ENCODE measurements around the gene SLC8A3.
A peak's percentile ranks its signal among the peaks of the same experiment; 100 is the strongest.

SLC8A3 gene

DNA sequence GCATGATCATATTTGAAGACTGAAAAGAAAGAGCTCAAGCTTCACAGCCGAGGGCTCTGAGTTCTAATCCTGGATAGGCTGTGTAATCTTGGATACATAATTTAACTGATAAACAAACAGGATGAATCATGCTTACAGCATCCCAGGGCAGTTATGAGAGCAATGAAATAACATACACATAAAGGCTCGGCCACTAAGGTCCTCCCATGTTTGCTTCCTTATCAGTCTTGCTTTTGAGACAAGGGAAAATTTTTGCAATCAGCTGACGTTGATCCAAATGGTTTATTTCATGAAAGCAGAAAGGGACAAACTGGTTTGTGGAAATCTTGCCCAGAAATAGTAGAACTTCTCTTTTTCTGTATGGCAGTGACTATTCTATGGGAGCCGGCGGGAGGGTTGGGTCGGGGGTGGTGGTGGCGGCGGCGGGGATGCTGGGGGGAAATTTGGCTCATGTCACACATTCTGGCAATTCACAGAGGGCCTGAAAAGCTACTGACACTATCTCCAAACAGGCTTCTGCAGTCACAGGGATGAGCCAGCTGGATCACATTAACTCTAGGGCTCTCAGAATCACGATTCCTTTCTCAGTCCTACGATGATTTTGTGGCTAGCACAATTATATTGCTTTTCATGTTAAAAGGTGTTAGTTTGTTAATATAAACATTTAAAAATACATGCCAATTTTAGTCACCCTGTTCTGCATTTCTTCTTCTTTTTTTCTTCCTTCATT lies 124.5 kb downstream of the SLC8A3 start:
- TF ChIP-seq, protein P1, sequence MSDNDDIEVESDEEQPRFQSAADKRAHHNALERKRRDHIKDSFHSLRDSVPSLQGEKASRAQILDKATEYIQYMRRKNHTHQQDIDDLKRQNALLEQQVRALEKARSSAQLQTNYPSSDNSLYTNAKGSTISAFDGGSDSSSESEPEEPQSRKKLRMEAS (IDR thresholded peaks at IDR 0.05; ENCODE audit: low read depth, low read length) = no peak
- TF ChIP-seq POLR2A (IDR thresholded peaks at IDR 0.05; ENCODE audit: extremely low read depth, insufficient read length) = no peak
- TF ChIP-seq MYC (IDR thresholded peaks at IDR 0.05; ENCODE audit: low read depth, low read length) = no peak
- TF ChIP-seq, protein P2, sequence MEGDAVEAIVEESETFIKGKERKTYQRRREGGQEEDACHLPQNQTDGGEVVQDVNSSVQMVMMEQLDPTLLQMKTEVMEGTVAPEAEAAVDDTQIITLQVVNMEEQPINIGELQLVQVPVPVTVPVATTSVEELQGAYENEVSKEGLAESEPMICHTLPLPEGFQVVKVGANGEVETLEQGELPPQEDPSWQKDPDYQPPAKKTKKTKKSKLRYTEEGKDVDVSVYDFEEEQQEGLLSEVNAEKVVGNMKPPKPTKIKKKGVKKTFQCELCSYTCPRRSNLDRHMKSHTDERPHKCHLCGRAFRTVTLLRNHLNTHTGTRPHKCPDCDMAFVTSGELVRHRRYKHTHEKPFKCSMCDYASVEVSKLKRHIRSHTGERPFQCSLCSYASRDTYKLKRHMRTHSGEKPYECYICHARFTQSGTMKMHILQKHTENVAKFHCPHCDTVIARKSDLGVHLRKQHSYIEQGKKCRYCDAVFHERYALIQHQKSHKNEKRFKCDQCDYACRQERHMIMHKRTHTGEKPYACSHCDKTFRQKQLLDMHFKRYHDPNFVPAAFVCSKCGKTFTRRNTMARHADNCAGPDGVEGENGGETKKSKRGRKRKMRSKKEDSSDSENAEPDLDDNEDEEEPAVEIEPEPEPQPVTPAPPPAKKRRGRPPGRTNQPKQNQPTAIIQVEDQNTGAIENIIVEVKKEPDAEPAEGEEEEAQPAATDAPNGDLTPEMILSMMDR (IDR thresholded peaks at IDR 0.05; ENCODE audit: low read depth, low read length) = no peak
- no peak for DNase-seq (ENCODE audit: low read depth)
- no peak overlapping the region for H3K4me3 ChIP-seq (ENCODE audit: low read depth, low read length)

DNA sequence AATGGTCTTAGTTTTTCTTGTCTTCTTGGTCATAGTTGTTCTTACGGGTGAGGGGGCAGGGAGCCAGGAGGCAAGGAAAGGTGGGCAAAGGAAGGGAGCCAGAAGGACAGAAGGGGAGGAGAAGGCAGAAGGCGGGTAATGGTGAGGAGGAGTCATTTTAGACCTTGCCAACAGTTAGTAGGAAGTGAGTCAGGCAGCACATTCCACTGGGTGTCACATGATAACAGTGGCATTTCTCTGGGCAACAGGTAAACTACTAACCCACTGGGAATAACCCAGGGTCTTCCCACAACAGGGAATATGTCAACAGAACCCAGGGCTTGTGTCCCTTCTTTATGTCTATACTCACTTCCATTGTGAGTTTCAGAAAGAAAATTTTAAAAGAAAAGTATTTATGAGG lies 127.6 kb downstream of the SLC8A3 start:
- no peak for DNase-seq (ENCODE audit: low read depth)
- H3K4me3 ChIP-seq (ENCODE audit: low read depth, low read length) = no peak overlapping the region
- TF ChIP-seq POLR2A (IDR thresholded peaks at IDR 0.05; ENCODE audit: extremely low read depth, insufficient read length) (no peak), MYC (IDR thresholded peaks at IDR 0.05; ENCODE audit: low read depth, low read length) (no peak)
- TF ChIP-seq, protein P2 (IDR thresholded peaks at IDR 0.05; ENCODE audit: low read depth, low read length) = no peak
- TF ChIP-seq, protein P1 (IDR thresholded peaks at IDR 0.05; ENCODE audit: low read depth, low read length) = no peak

DNA sequence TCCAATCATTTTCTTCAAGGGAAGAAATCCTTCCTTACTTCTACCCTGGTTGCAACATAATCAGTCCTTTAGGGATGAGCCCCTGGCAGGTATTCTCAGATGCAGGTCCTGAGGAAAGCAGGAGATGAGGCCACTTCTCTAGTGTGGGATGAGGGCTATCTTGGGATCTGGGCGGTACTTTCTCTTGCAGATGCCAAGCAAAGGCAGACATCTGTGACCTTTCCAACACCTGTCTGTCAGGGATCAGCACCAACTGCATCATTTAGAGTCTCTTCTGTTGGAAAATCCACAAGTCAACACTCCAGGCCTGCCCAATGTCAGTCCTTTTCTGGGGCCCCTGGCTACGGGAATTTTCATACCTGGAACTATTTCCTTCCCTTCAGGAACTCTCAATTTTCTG lies 129.2 kb downstream of the SLC8A3 start:
- TF ChIP-seq MYC (IDR thresholded peaks at IDR 0.05; ENCODE audit: low read depth, low read length) (no peak), POLR2A (IDR thresholded peaks at IDR 0.05; ENCODE audit: extremely low read depth, insufficient read length) (no peak)
- TF ChIP-seq, protein P1 (IDR thresholded peaks at IDR 0.05; ENCODE audit: low read depth, low read length) = no peak
- TF ChIP-seq, protein P2 (IDR thresholded peaks at IDR 0.05; ENCODE audit: low read depth, low read length) = no peak
- DNase-seq (ENCODE audit: low read depth) = no peak
- H3K4me3 ChIP-seq (ENCODE audit: low read depth, low read length) = no peak overlapping the region

DNA sequence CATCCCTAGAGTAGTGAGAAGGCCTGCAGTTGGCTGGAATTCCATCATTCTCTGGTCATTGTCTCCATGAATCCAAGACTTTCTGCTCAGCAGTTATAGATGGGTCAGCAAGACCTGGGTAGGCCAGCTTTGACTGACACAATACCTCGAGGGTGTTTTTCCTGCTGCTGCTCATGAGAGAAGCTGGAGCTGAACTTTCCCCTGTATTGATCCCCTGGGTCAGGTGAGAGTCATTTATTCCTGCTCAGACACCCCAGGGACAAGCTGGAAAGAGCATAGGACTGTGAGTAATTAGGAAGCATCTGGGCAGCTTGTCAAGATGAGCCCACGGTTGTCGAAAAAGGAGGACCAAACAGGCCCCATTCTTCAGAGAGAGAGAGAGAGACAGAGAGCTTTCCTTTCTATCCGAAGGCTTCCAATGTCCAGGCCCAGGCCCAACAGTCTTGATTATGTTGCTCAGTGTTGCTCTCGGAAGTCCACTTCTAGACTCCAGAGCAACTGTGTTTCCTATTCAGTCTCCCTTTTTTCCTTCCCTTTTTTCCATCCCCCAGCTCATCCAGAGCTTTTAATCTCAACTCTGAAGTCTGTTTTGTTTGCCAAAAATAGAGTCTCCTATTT lies 131.1 kb downstream of the SLC8A3 start:
- TF ChIP-seq MYC (IDR thresholded peaks at IDR 0.05; ENCODE audit: low read depth, low read length) (no peak), POLR2A (IDR thresholded peaks at IDR 0.05; ENCODE audit: extremely low read depth, insufficient read length) (no peak)
- TF ChIP-seq, protein P2 (IDR thresholded peaks at IDR 0.05; ENCODE audit: low read depth, low read length) = no peak
- TF ChIP-seq, protein P1 (IDR thresholded peaks at IDR 0.05; ENCODE audit: low read depth, low read length) = no peak
- H3K4me3 ChIP-seq (ENCODE audit: low read depth, low read length) = no peak overlapping the region
- no peak for DNase-seq (ENCODE audit: low read depth)

DNA sequence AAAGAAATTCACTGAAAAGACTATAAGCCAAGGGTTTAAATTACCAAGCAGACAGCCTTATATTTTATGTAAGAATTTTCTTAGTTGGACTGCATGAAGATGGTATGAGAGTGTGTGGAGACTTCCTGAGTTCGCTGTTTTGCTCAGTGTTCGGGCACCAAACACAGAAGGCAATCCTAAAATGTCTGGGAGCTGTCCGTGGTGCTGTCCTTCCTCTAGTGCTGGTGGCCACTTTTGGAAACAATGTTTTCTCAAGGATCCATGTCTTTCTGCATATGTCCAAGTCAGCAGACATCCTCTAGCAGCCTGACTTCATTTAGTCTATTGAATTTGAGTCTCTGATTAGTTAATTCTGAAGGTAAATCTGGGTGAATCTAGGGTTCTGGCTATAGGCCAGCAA lies 135.8 kb downstream of the SLC8A3 start:
- DNase-seq (ENCODE audit: low read depth) = peak; percentile 32
- H3K4me3 ChIP-seq (ENCODE audit: low read depth, low read length) = no peak overlapping the region
- TF ChIP-seq POLR2A (IDR thresholded peaks at IDR 0.05; ENCODE audit: extremely low read depth, insufficient read length) (no peak), MYC (IDR thresholded peaks at IDR 0.05; ENCODE audit: low read depth, low read length) (no peak)
- TF ChIP-seq, protein P1 (IDR thresholded peaks at IDR 0.05; ENCODE audit: low read depth, low read length) = no peak
- TF ChIP-seq, protein P2 (IDR thresholded peaks at IDR 0.05; ENCODE audit: low read depth, low read length) = no peak
